Liver (tissue), 9 donors: ENCODE results near the gene ROR1. TPM values are rescaled to one million over a fixed set of nuclear protein-coding genes. Genes with fewer than 3 reads are reported as not detected.

Experiments
- DNase-seq: peaks from one replicate; pipeline ENCODE4 v3.0.0-alpha.2; 2017; ENCODE audit warnings: low spot score
- H3K27ac ChIP-seq, 2 donors: one replicate each; pipeline ENCODE4 v1.7.0; 2013; ENCODE audit warnings: inconsistent platforms in 2 of 2, low read length in 2 of 2, control low read depth in 1 of 2, low read depth in 1 of 2, mild to moderate bottlenecking in 1 of 2
- H3K27me3 ChIP-seq, 4 donors: one replicate each; pipeline versions ENCODE4 v1.6.1 to v1.7.0; 2013; ENCODE audit warnings: low read length in 3 of 4, inconsistent platforms in 1 of 4, mild to moderate bottlenecking in 1 of 4, moderate library complexity in 1 of 4; ENCODE audit not compliant: control insufficient read depth in 4 of 4, insufficient read depth in 4 of 4
- H3K36me3 ChIP-seq, 4 donors: one replicate each; pipeline versions ENCODE4 v1.6.1 to v1.7.0; 2013; ENCODE audit warnings: low read length in 3 of 4, mild to moderate bottlenecking in 3 of 4, low read depth in 1 of 4, moderate library complexity in 1 of 4; ENCODE audit not compliant: control insufficient read depth in 4 of 4, insufficient read depth in 3 of 4
- H3K4me1 ChIP-seq, 4 donors: one replicate each; pipeline versions ENCODE4 v1.6.1 to v1.7.0; 2013; ENCODE audit warnings: low read length in 3 of 4, mild to moderate bottlenecking in 3 of 4, moderate library complexity in 1 of 4; ENCODE audit not compliant: control insufficient read depth in 4 of 4, insufficient read depth in 4 of 4
- H3K4me3 ChIP-seq, 3 donors: one replicate each; pipeline versions ENCODE4 v1.6.1 to v1.7.0; 2013; ENCODE audit warnings: low read length in 3 of 3, control low read depth in 1 of 3, low read depth in 1 of 3, mild to moderate bottlenecking in 1 of 3
- H3K9ac ChIP-seq, 2 donors: one replicate each; pipeline ENCODE4 v1.7.0; 2013; ENCODE audit warnings: low read length in 2 of 2, mild to moderate bottlenecking in 2 of 2, moderate library complexity in 2 of 2, control low read depth in 1 of 2, low read depth in 1 of 2
- H3K9me3 ChIP-seq, 4 donors: one replicate each; pipeline versions ENCODE4 v1.6.1 to v1.7.0; 2013; ENCODE audit warnings: low read length in 3 of 4; ENCODE audit not compliant: control insufficient read depth in 4 of 4
- EGR1 ChIP-seq, 2 donors: IDR thresholded peaks; 2 replicates each; pipeline ENCODE4 v1.6.1; 2016 to 2018; ENCODE audit warnings: antibody characterized with exemption in 2 of 2, low read depth in 2 of 2
- FOXA1 ChIP-seq: IDR thresholded peaks from 2 replicates; pipeline ENCODE4 v1.6.1; 2016; ENCODE audit warnings: antibody characterized with exemption
- FOXA2 ChIP-seq: IDR thresholded peaks from 2 replicates; pipeline ENCODE4 v1.6.1; 2016; ENCODE audit warnings: antibody characterized with exemption
- GABPA ChIP-seq, 2 donors: IDR thresholded peaks in 1 of 2; conservative IDR thresholded peaks in 1 of 2; 2 replicates each; pipeline ENCODE4 v1.6.1; 2016; ENCODE audit warnings: antibody characterized with exemption in 2 of 2, mild to moderate bottlenecking in 1 of 2, moderate library complexity in 1 of 2
- HNF4A ChIP-seq, 2 donors: conservative IDR thresholded peaks; 2 replicates each; pipeline ENCODE4 v1.6.1; 2016; ENCODE audit warnings: antibody characterized with exemption in 2 of 2, mild to moderate bottlenecking in 2 of 2
- HNF4G ChIP-seq: IDR thresholded peaks from 2 replicates; pipeline ENCODE4 v1.6.1; 2016; ENCODE audit warnings: antibody characterized with exemption
- JUND ChIP-seq, 2 donors: IDR thresholded peaks; 2 replicates each; pipeline ENCODE4 v1.6.1; 2016; ENCODE audit warnings: antibody characterized with exemption in 2 of 2
- NR2F2 ChIP-seq: IDR thresholded peaks from 2 replicates; pipeline ENCODE4 v1.6.1; 2016; ENCODE audit warnings: antibody characterized with exemption
- RAD21 ChIP-seq, 2 donors: IDR thresholded peaks; 2 replicates each; pipeline ENCODE4 v1.6.1; 2016; ENCODE audit warnings: antibody characterized with exemption in 2 of 2, mild to moderate bottlenecking in 2 of 2
- RXRA ChIP-seq, 2 donors: IDR thresholded peaks; 2 replicates each; pipeline ENCODE4 v1.6.1; 2017 to 2018; ENCODE audit warnings: antibody characterized with exemption in 2 of 2, mild to moderate bottlenecking in 1 of 2
- SP1 ChIP-seq: IDR thresholded peaks from 2 replicates; pipeline ENCODE4 v1.6.1; 2018; ENCODE audit warnings: antibody characterized with exemption, mild to moderate bottlenecking
- TAF1 ChIP-seq: conservative IDR thresholded peaks from 2 replicates; pipeline ENCODE4 v1.6.1; 2016; ENCODE audit warnings: antibody characterized with exemption, mild to moderate bottlenecking
- YY1 ChIP-seq: IDR thresholded peaks from 2 replicates; pipeline ENCODE4 v1.6.1; 2016; ENCODE audit warnings: antibody characterized with exemption, mild to moderate bottlenecking
- WGBS: extraction: QIAGEN DNeasy Blood & Tissue Kit; methylation state at CpG from one replicate; pipeline ENCODE4 v1.1.7; 2013; 5-methylcytosine and 5-hydroxymethylcytosine counted together
- polyA plus RNA-seq, 2 donors: library from polyadenylated mRNA; stranded (reverse) in 1 of 2; unstranded in 1 of 2; fragments of 200-250 nt in 1 of 2; fragments of >200 nt in 1 of 2; fragmentation: Nextera tagmentation in 1 of 2; extraction: Ambion mirVana in 1 of 2; gene quantifications; one replicate each; pipeline versions ENCODE4 v1.2.1 to v1.2.3, GENCODE V29; 2013 to 2015
- total RNA-seq, 2 donors: library from RNA; depleted of rRNA; stranded (reverse); fragments of >200 nt; gene quantifications; one replicate each; pipeline ENCODE4 v1.2.3, GENCODE V29; 2014
- TF ChIP-seq, protein P1 (sequence below): IDR thresholded peaks from 2 replicates; pipeline ENCODE4 v1.6.1; 2016; ENCODE audit warnings: antibody characterized with exemption
- TF ChIP-seq, protein P2 (sequence below): fragments of 150-350 bp; IDR thresholded peaks from 2 replicates; pipeline ENCODE4 v1.5.1; 2017; ENCODE audit warnings: improper control_type of control experiment, low read depth, low read length; ENCODE audit not compliant: missing input control
- TF ChIP-seq, protein P3 (sequence below): IDR thresholded peaks from 2 replicates; pipeline ENCODE4 v1.6.1; 2016; ENCODE audit warnings: antibody characterized with exemption
- TF ChIP-seq, protein P4 (sequence below): IDR thresholded peaks from 2 replicates; pipeline ENCODE4 v1.6.1; 2016; ENCODE audit warnings: antibody characterized with exemption, mild to moderate bottlenecking
- TF ChIP-seq, protein P5 (sequence below): IDR thresholded peaks from 2 replicates; pipeline ENCODE4 v1.6.1; 2016; ENCODE audit warnings: antibody characterized with exemption
- donor health status: healthy.
- donor health status: healthy.
- donor health status: healthy.
- donor health status: healthy.
- donor health status: healthy.

The ROR1 gene
- total and polyA plus RNA-seq, 4 donors = 0.15 to 0.98 (median 0.37) TPM

DNA sequence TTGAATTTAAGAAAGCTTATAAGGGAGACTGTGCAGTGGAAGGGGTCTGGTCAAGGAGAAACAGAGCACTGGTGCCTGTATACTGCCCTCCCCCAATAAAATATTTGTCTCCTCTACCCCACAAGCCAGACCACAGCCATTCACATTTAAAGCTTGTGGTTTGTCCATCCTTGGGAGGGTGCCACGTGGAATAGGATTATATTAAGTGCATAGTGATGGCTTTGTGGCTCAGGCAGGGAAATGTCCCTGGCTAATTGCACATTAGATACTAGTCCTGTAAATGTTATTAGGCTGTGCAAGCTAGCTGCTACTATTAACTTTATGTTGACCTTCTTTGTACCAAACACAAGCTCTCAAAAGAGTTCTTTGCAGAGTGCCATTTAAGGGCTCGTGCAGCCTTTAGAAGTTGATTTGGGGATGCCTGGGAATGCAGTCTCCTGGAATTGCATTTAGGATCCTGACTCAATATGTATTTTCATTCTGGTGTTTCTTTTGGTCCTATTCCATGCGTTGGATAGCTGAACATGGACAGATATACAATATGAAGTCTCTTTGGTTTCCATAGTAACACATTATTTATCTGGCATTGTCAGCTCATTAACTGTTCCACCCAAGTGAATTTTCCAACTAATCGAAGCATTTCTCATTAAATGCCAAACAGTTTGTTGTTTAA, 210.6 kb downstream of the ROR1 start:
- Histone ChIP-seq H3K9ac (no peak overlapping the region), H3K27ac (no peak overlapping the region), H3K4me3 (no peak overlapping the region), H3K36me3 (no peaks in the 10 kb centered on the region), H3K27me3 (no peaks in the 10 kb centered on the region), H3K4me1 (no peaks in the 10 kb centered on the region), H3K9me3 (no peaks in the 10 kb centered on the region)
- no peak for DNase-seq
- TF ChIP-seq HNF4G = no peak
- TF ChIP-seq, protein P1, sequence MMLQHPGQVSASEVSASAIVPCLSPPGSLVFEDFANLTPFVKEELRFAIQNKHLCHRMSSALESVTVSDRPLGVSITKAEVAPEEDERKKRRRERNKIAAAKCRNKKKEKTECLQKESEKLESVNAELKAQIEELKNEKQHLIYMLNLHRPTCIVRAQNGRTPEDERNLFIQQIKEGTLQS = no peak
- no peak for TF ChIP-seq FOXA2
- TF ChIP-seq EGR1 (IDR thresholded peaks at IDR 0.05; ENCODE audit: low read depth in 2 of 2) = no peak
- TF ChIP-seq, protein P2, sequence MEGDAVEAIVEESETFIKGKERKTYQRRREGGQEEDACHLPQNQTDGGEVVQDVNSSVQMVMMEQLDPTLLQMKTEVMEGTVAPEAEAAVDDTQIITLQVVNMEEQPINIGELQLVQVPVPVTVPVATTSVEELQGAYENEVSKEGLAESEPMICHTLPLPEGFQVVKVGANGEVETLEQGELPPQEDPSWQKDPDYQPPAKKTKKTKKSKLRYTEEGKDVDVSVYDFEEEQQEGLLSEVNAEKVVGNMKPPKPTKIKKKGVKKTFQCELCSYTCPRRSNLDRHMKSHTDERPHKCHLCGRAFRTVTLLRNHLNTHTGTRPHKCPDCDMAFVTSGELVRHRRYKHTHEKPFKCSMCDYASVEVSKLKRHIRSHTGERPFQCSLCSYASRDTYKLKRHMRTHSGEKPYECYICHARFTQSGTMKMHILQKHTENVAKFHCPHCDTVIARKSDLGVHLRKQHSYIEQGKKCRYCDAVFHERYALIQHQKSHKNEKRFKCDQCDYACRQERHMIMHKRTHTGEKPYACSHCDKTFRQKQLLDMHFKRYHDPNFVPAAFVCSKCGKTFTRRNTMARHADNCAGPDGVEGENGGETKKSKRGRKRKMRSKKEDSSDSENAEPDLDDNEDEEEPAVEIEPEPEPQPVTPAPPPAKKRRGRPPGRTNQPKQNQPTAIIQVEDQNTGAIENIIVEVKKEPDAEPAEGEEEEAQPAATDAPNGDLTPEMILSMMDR = no peak
- TF ChIP-seq, protein P3, sequence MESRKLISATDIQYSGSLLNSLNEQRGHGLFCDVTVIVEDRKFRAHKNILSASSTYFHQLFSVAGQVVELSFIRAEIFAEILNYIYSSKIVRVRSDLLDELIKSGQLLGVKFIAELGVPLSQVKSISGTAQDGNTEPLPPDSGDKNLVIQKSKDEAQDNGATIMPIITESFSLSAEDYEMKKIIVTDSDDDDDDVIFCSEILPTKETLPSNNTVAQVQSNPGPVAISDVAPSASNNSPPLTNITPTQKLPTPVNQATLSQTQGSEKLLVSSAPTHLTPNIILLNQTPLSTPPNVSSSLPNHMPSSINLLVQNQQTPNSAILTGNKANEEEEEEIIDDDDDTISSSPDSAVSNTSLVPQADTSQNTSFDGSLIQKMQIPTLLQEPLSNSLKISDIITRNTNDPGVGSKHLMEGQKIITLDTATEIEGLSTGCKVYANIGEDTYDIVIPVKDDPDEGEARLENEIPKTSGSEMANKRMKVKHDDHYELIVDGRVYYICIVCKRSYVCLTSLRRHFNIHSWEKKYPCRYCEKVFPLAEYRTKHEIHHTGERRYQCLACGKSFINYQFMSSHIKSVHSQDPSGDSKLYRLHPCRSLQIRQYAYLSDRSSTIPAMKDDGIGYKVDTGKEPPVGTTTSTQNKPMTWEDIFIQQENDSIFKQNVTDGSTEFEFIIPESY = no peak
- TF ChIP-seq YY1 = no peak
- WGBS = 79% methylated on average over 4 of the region's 4 CpGs

DNA sequence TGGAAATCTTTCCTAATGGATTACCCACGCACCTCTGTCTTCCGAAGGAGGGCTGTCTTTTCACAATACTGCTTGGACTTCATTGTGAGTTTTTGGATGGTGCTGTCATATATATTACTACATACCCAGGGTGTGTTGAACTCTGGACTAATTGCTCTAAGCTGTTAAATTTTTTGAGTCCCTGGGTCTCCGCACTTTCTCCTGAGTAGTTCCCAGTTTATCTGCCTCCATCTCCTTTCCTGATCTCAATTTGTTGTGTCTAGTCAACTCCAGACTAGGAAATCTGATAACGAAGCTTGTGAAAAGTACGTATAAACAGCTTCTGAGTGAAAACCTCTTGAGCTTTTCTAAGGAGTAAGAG, 211.1 kb downstream of the ROR1 start:
- WGBS = 86% methylated on average over 5 of the region's 5 CpGs
- Histone ChIP-seq H3K9ac (no peak overlapping the region), H3K4me3 (no peak overlapping the region), H3K9me3 (no peaks in the 10 kb centered on the region), H3K36me3 (no peaks in the 10 kb centered on the region), H3K27me3 (no peaks in the 10 kb centered on the region), H3K27ac (no peak overlapping the region), H3K4me1 (no peaks in the 10 kb centered on the region)
- no peak for DNase-seq
- TF ChIP-seq SP1 (no peak), YY1 (no peak), JUND (IDR thresholded peaks at IDR 0.05) (no peak), HNF4G (no peak), TAF1 (no peak), EGR1 (IDR thresholded peaks at IDR 0.05; ENCODE audit: low read depth in 2 of 2) (no peak), RXRA (IDR thresholded peaks at IDR 0.05) (no peak), NR2F2 (no peak), HNF4A (conservative IDR thresholded peaks at IDR 0.05) (no peak), FOXA1 (no peak), GABPA (IDR thresholded peaks at IDR 0.05 in 1 of 2, conservative IDR thresholded peaks at IDR 0.05 in 1 of 2) (no peak), RAD21 (IDR thresholded peaks at IDR 0.05) (no peak), FOXA2 (no peak)
- TF ChIP-seq, protein P2 = no peak
- TF ChIP-seq, protein P1 = no peak
- TF ChIP-seq, protein P4, sequence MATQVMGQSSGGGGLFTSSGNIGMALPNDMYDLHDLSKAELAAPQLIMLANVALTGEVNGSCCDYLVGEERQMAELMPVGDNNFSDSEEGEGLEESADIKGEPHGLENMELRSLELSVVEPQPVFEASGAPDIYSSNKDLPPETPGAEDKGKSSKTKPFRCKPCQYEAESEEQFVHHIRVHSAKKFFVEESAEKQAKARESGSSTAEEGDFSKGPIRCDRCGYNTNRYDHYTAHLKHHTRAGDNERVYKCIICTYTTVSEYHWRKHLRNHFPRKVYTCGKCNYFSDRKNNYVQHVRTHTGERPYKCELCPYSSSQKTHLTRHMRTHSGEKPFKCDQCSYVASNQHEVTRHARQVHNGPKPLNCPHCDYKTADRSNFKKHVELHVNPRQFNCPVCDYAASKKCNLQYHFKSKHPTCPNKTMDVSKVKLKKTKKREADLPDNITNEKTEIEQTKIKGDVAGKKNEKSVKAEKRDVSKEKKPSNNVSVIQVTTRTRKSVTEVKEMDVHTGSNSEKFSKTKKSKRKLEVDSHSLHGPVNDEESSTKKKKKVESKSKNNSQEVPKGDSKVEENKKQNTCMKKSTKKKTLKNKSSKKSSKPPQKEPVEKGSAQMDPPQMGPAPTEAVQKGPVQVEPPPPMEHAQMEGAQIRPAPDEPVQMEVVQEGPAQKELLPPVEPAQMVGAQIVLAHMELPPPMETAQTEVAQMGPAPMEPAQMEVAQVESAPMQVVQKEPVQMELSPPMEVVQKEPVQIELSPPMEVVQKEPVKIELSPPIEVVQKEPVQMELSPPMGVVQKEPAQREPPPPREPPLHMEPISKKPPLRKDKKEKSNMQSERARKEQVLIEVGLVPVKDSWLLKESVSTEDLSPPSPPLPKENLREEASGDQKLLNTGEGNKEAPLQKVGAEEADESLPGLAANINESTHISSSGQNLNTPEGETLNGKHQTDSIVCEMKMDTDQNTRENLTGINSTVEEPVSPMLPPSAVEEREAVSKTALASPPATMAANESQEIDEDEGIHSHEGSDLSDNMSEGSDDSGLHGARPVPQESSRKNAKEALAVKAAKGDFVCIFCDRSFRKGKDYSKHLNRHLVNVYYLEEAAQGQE = no peak
- TF ChIP-seq, protein P3 = no peak
- TF ChIP-seq, protein P5, sequence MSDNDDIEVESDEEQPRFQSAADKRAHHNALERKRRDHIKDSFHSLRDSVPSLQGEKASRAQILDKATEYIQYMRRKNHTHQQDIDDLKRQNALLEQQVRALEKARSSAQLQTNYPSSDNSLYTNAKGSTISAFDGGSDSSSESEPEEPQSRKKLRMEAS = no peak
